Lower lobe of right lung (tissue), 2 donors: Measurements from ENCODE around the gene CMTM5. TPM values are rescaled to one million over a fixed set of nuclear protein-coding genes. Genes with fewer than 3 reads are reported as not detected.
A peak's percentile ranks its signal among the peaks of the same experiment; 100 is the strongest.
"Not testable (repeated sequence)": the region's sequence is repeated elsewhere in the genome, so short reads cannot be mapped to it uniquely, and the experiment has no call there.

Experiments
- ATAC-seq, 2 donors: fragments of 200-7000 bp; cut with Tn5 transposase; one replicate each; pipeline ENCODE4 v1.9.1; 2020 to 2022; ENCODE audit warnings: mild to moderate bottlenecking in 2 of 2, moderate library complexity in 2 of 2
- DNase-seq: peaks from one replicate; pipeline ENCODE4 v3.0.0-alpha.2; 2020
- H3K27ac ChIP-seq: fragments of 200-600 bp; one replicate; pipeline ENCODE4 v1.8.0; 2022
- H3K27me3 ChIP-seq: fragments of 200-600 bp; one replicate; pipeline ENCODE4 v1.8.0; 2022; ENCODE audit warnings: low read depth
- H3K36me3 ChIP-seq: fragments of 200-600 bp; one replicate; pipeline ENCODE4 v1.8.0; 2022; ENCODE audit warnings: mild to moderate bottlenecking
- H3K4me1 ChIP-seq: fragments of 200-600 bp; one replicate; pipeline ENCODE4 v1.8.0; 2022
- H3K4me3 ChIP-seq: fragments of 200-600 bp; one replicate; pipeline ENCODE4 v1.8.0; 2022; ENCODE audit warnings: mild to moderate bottlenecking
- H3K9me3 ChIP-seq: fragments of 200-600 bp; one replicate; pipeline ENCODE4 v1.8.0; 2022
- intact Hi-C: fragments of 100-400 bp; cut with DNase I; formaldehyde crosslinking; loops from one replicate; pipeline ENCODE4 v1.11.0; 2022
- total RNA-seq: library from RNA; stranded (reverse); fragmentation: NEBNext Ultra II Directional; extraction: Animal tissue kit (Norgen Biotek cat#: 25700); gene quantifications from one replicate; pipeline ENCODE4 v1.2.1, GENCODE V29; 2021
- TF ChIP-seq, protein P1 (sequence below): fragments of 200-600 bp; IDR thresholded peaks from one replicate; pipeline ENCODE4 v1.8.0; 2022; ENCODE audit warnings: antibody characterized with exemption, mild to moderate bottlenecking
- donor health status: DM: no; HTN: yes; CAD: no; lungs with severe emphysema.

CMTM5 gene
- total RNA-seq, 1 donor from 2014 or later = 1.4 TPM

DNA sequence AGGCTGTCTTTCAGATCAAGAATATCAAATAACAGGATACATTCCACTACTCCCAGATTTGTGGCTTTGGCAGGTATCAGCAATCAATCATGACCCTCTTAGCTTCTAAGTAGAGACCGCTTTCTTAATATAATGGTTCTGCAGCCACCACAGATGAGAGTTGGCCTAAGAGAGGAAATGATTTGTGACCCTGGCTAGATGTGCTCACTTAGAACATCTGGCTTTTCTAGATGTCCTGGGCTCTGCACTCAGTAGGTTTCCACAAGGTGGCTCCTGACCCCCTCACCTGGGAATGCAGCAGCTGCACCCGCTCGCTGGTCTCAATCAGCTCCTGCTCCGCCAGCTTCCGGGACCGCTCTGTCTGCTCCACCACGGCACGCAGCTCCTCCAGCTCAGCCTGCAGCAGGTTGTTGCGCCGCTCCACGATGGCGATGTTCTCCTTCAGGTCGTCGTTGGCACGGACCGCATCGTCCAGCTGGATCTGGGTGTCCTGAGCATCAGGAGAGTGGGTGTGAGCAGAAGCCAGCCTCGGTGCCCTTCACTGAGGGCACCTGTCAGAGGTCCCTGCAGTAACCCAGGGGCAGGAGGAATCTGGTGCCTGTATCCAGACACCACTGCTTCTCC lies 8.9 kb downstream of the CMTM5 start:
- H3K9me3 ChIP-seq = no peaks in the 10 kb centered on the region
- H3K4me3 ChIP-seq = no peak overlapping the region
- TF ChIP-seq, protein P1, sequence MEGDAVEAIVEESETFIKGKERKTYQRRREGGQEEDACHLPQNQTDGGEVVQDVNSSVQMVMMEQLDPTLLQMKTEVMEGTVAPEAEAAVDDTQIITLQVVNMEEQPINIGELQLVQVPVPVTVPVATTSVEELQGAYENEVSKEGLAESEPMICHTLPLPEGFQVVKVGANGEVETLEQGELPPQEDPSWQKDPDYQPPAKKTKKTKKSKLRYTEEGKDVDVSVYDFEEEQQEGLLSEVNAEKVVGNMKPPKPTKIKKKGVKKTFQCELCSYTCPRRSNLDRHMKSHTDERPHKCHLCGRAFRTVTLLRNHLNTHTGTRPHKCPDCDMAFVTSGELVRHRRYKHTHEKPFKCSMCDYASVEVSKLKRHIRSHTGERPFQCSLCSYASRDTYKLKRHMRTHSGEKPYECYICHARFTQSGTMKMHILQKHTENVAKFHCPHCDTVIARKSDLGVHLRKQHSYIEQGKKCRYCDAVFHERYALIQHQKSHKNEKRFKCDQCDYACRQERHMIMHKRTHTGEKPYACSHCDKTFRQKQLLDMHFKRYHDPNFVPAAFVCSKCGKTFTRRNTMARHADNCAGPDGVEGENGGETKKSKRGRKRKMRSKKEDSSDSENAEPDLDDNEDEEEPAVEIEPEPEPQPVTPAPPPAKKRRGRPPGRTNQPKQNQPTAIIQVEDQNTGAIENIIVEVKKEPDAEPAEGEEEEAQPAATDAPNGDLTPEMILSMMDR = no peak
- intact Hi-C loops = no loop called here
- no peak overlapping the region for H3K27ac ChIP-seq
- peaks cover 4% of the 10 kb centered on the region for H3K27me3 ChIP-seq
- H3K36me3 ChIP-seq = no peaks in the 10 kb centered on the region
- no peaks in the 10 kb centered on the region for H3K4me1 ChIP-seq
- no peak for ATAC-seq
- DNase-seq = no peak

DNA sequence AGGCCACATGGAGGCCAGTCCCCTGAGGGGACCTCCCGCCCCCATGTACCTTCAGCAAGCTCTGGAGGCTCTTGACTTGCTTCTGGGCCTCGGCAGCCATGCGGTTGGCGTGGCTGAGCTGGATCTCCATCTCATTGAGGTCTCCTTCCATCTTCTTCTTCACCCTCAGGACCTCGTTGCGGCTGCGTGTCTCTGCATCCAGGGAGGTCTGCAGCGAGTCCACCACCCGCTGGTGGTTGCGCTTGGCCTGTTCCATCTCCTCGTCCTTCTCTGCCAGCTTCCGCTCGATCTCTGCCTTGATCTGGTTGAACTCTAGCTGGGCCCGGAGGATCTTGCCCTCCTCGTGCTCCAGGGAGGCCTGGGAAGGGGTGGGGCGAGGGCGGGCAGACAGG lies 9.4 kb downstream of the CMTM5 start:
- intact Hi-C loops, H3K27ac ChIP-seq, H3K36me3 ChIP-seq, H3K4me3 ChIP-seq, H3K9me3 ChIP-seq, H3K27me3 ChIP-seq, H3K4me1 ChIP-seq, DNase-seq, ATAC-seq: not testable (repeated sequence)

DNA sequence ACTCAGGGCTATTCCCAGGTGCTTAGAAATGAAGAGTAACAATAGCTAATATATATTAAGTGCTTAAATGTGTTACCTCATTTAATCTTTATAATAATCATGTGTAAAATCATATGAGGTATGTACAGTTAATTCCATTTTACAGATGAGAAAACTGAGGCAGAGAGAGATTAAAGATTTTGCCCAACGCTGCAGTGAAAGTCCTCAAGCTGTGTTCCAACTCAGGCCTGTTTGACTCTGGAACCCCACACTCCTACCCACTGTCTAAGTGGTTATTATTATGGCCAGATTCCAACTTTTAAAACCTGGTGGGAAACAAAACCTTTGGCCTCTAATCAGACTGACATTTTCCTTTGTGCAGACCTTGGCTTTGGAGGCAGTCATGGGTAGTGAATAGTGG lies 10.2 kb downstream of the CMTM5 start:
- ATAC-seq (no peak), DNase-seq (no peak)
- Histone ChIP-seq H3K27ac (no peak overlapping the region), H3K9me3 (no peaks in the 10 kb centered on the region), H3K36me3 (no peaks in the 10 kb centered on the region), H3K27me3 (peaks cover 4% of the 10 kb centered on the region), H3K4me1 (no peaks in the 10 kb centered on the region), H3K4me3 (no peak overlapping the region)
- intact Hi-C loops = no loop called here
- TF ChIP-seq, protein P1 = no peak

DNA sequence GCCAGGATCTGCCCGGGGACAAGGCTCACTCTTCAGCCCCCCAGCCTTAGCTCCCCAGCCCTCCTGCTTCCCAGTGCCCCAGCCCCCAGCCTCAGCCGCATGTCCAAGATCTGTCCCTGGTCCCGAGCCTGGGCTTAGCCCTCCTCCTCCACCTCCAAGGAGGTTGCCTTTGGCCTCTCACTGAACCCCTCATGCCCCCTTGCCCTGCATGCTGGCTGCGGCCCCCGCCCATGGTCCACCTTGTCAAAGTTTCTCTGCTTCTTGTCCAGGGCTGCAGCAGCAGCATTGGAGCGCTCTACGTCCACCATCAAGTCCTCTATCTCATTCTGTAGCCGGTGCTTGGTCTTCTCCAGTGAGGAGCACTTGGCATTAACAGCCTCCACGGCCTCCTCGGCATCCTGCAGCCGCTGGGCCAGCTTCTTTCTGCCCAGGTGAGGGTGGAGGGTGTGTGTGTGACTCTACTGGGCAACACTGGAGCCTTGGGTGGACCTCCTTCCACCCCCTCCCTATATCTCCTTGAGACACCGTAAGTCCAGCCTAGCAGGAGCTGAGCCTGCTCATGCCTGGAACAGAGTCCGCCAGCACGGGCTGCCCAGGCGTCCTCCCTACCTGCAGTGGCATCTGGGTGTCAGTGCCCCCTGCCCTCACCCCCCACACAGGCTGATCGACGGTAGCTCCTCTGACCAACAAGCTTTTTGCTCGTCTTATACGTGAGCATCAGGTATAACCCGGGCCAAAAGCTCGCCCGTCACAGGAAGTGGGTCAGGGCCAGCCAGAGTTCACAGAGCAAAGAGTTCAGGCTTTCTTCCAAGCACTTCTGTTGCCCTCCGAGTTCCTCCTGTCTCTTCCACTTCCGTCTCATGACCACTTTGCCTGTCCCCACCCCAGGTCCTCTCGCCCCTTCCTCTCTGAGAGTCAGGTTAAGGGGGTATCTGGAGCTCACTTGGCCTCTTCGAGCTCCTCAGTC lies 11.4 kb downstream of the CMTM5 start:
- no peak overlapping the region for H3K4me3 ChIP-seq
- intact Hi-C loops = no loop called here

DNA sequence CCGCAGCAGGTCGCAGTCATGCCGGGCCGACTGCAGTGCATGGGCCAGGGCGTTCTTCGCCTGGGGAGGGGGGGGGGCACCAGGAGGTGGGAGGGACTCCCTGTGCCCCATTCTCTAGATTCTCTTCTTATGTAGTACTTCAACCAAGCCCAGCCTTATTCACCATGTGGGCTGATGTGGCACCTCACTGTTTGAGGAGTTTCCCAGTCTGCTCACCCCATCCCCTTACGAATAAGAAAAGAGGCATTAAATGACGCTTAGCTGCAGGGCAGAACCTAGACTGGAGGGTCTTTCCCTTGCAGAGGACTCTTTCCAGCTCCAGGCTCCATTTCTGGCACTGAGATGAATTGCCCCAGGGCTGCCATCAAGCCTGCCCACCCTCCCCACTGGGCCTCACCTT lies 12.2 kb downstream of the CMTM5 start:
- no peak overlapping the region for H3K4me3 ChIP-seq
- no peak overlapping the region for H3K27ac ChIP-seq
- ATAC-seq (no peak), DNase-seq (no peak)
- intact Hi-C loops = no loop called here
- no peaks in the 10 kb centered on the region for H3K36me3 ChIP-seq
- H3K27me3 ChIP-seq = no peaks in the 10 kb centered on the region
- no peaks in the 10 kb centered on the region for H3K4me1 ChIP-seq
- no peaks in the 10 kb centered on the region for H3K9me3 ChIP-seq
- TF ChIP-seq, protein P1 = no peak

More for the DNA sequence above, 11.4 kb downstream of the CMTM5 start:
- Histone ChIP-seq H3K9me3 (no peaks in the 10 kb centered on the region), H3K4me1 (no peaks in the 10 kb centered on the region), H3K27ac (no peak overlapping the region), H3K36me3 (no peaks in the 10 kb centered on the region), H3K27me3 (no peaks in the 10 kb centered on the region)
- peak in 1 of 2 donors; percentile 8 for ATAC-seq
- DNase-seq = no peak
- TF ChIP-seq, protein P1 = no peak

DNA sequence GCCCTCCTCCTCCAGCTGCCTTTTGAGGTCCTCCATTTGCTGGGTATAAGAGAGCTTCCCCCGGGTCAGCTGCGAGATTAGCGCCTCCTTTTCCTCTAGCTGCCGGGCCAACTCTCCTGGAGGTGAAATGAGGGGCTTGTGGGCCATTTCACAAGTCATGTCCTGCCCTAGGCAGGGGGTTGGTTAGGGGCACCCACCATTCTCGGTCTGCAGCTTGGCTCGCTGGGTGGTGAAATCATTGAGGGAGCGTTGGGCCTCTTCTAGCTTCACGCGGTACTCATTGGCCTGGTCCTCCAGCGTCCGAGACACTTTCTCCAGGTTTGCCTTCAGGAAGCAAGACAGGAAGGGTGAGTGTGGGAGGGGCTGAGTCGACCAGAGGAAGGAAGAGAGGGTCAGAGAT lies 12.6 kb downstream of the CMTM5 start:
- ATAC-seq = no peak
- intact Hi-C loops = no loop called here
- H3K27ac ChIP-seq = no peak overlapping the region

DNA sequence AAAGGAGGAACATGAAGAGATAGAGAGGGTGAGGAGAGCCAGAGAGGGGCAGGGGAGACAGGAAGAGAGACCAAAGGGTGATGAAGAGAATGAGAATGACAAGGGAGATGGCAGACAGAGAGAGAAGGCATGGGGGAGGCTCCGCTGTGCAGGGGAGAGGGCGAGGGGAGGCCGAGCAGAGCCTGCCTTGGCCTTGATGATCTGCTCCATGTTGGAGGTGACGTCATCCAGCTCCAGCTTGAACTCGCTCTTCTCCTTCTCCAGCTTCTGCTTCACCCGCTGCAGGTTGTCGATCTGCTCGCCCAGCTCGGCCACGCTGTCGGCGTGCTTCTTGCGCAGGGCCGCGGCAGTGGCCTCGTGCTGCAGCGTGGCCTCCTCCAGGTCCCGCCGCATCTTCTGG lies 13.0 kb downstream of the CMTM5 start:
- H3K27me3 ChIP-seq, intact Hi-C loops, H3K4me3 ChIP-seq, DNase-seq, H3K9me3 ChIP-seq, H3K36me3 ChIP-seq, H3K4me1 ChIP-seq, H3K27ac ChIP-seq, ATAC-seq: not testable (repeated sequence)

More for the DNA sequence above, 12.6 kb downstream of the CMTM5 start:
- no peaks in the 10 kb centered on the region for H3K9me3 ChIP-seq
- no peak overlapping the region for H3K4me3 ChIP-seq
- TF ChIP-seq, protein P1 = no peak
- H3K4me1 ChIP-seq = no peaks in the 10 kb centered on the region
- no peak for DNase-seq
- no peaks in the 10 kb centered on the region for H3K36me3 ChIP-seq
- no peaks in the 10 kb centered on the region for H3K27me3 ChIP-seq
